Measurements from ENCODE around the gene FABP1. TPM values are rescaled to one million over a fixed set of nuclear protein-coding genes. Genes with fewer than 3 reads are reported as not detected.

Gene FABP1
- total and polyA plus RNA-seq, 9 donors = 0.46 to 1.9 (median 0.90) TPM; not detected in 5

GRCh38 chr2:88081924-88082608 is 45.8 kb downstream of the FABP1 start:
- no peaks in the 10 kb centered on the region for H3K36me3 ChIP-seq
- no peaks in the 10 kb centered on the region for H3K9me3 ChIP-seq
- no peak overlapping the region for H3K4me3 ChIP-seq
- DNase-seq = no peak
- no peak overlapping the region for H3K27ac ChIP-seq
- H3K4me1 ChIP-seq (ENCODE audit: insufficient read depth) = no peaks in the 10 kb centered on the region
- WGBS, 3 donors = 49 to 56% (median 51%) methylated on average over 4 of the region's 4 CpGs
- no peaks in the 10 kb centered on the region for H3K27me3 ChIP-seq
- intact Hi-C loops (cut with DNase I) = no loop called here
- TF ChIP-seq EP300 (IDR thresholded peaks at IDR 0.05) = no peak
- no peak for TF ChIP-seq POLR2A (IDR thresholded peaks at IDR 0.05)
- no peak for TF ChIP-seq CTCF (IDR thresholded peaks at IDR 0.05)

- 47 to 71% (median 50%) methylated on average over 2 of the region's 2 CpGs for WGBS, 3 donors
Observed at GRCh38 chr2:88080545-88080944, 47.3 kb downstream of the FABP1 start.

GRCh38 chr2:88078643-88079172 is 49.2 kb downstream of the FABP1 start:
- TF ChIP-seq POLR2A (IDR thresholded peaks at IDR 0.05) (no peak), EP300 (IDR thresholded peaks at IDR 0.05) (no peak), CTCF (IDR thresholded peaks at IDR 0.05) (no peak)
- Histone ChIP-seq H3K36me3 (no peaks in the 10 kb centered on the region), H3K4me1 (ENCODE audit: insufficient read depth) (no peaks in the 10 kb centered on the region), H3K9me3 (no peaks in the 10 kb centered on the region), H3K4me3 (no peak overlapping the region), H3K27ac (no peak overlapping the region), H3K27me3 (no peaks in the 10 kb centered on the region)
- WGBS, 3 donors = 40 to 45% (median 42%) methylated on average over 3 of the region's 3 CpGs
- no peak for DNase-seq
- intact Hi-C loops (cut with DNase I) = no loop called here

More at GRCh38 chr2:88080545-88080944, 47.3 kb downstream of the FABP1 start:
- Histone ChIP-seq H3K4me3 (no peak overlapping the region), H3K27ac (no peak overlapping the region), H3K36me3 (no peaks in the 10 kb centered on the region), H3K9me3 (no peaks in the 10 kb centered on the region), H3K4me1 (ENCODE audit: insufficient read depth) (no peaks in the 10 kb centered on the region), H3K27me3 (no peaks in the 10 kb centered on the region)
- no peak for TF ChIP-seq CTCF (IDR thresholded peaks at IDR 0.05)
- TF ChIP-seq POLR2A (IDR thresholded peaks at IDR 0.05) = no peak
- TF ChIP-seq EP300 (IDR thresholded peaks at IDR 0.05) = no peak
- intact Hi-C loops (cut with DNase I) = no loop called here
- DNase-seq = no peak

- Histone ChIP-seq H3K36me3 (no peaks in the 10 kb centered on the region), H3K27ac (no peak overlapping the region), H3K9me3 (no peaks in the 10 kb centered on the region), H3K27me3 (no peaks in the 10 kb centered on the region), H3K4me3 (no peak overlapping the region), H3K4me1 (ENCODE audit: insufficient read depth) (no peaks in the 10 kb centered on the region)
- 46 to 66% (median 53%) methylated on average over 8 of the region's 8 CpGs for WGBS, 3 donors
- no peak for DNase-seq
- TF ChIP-seq POLR2A (IDR thresholded peaks at IDR 0.05) = no peak
- no peak for TF ChIP-seq CTCF (IDR thresholded peaks at IDR 0.05)
- no peak for TF ChIP-seq EP300 (IDR thresholded peaks at IDR 0.05)
- intact Hi-C loops (cut with DNase I) = no loop called here
Observed at GRCh38 chr2:88077080-88077479, 50.8 kb downstream of the FABP1 start.
